Epidermal melanocyte (primary cell): Measurements from ENCODE around the gene TPR.
A peak's percentile ranks its signal among the peaks of the same experiment; 100 is the strongest.

ENCODE experiments used
- DNase-seq: peaks from one replicate; pipeline ENCODE4 v3.0.0; 2011; ENCODE audit warnings: low spot score; ENCODE audit not compliant: insufficient read length

TPR gene

GRCh38 chr1:186327331-186327730 lies 47.7 kb downstream of the TPR start:
- DNase-seq, result no peak

GRCh38 chr1:186326009-186326408 lies 49.0 kb downstream of the TPR start:
- no peak for DNase-seq

GRCh38 chr1:186325239-186325638 lies 49.8 kb downstream of the TPR start:
- DNase-seq, result no peak

GRCh38 chr1:186323865-186324264 lies 51.2 kb downstream of the TPR start:
- no peak for DNase-seq

GRCh38 chr1:186315570-186315969 lies 59.5 kb downstream of the TPR start:
- DNase-seq, result no peak

GRCh38 chr1:186311375-186312051 lies 63.5 kb downstream of the TPR start:
- no peak for DNase-seq

GRCh38 chr1:186310307-186310706 lies 64.7 kb downstream of the TPR start:
- no peak for DNase-seq

- DNase-seq, result no peak
Measured at GRCh38 chr1:186308264-186309060, 66.6 kb downstream of the TPR start.

GRCh38 chr1:186307445-186307844 lies 67.6 kb downstream of the TPR start:
- DNase-seq, result no peak

GRCh38 chr1:186306533-186306932 lies 68.5 kb downstream of the TPR start:
- no peak for DNase-seq

- peak; percentile 33 for DNase-seq
Measured at GRCh38 chr1:186304982-186305949, 69.8 kb downstream of the TPR start.

GRCh38 chr1:186303911-186304310 lies 71.1 kb downstream of the TPR start:
- no peak for DNase-seq

GRCh38 chr1:186302381-186302920 lies 72.6 kb downstream of the TPR start:
- no peak for DNase-seq

GRCh38 chr1:186301448-186301847 lies 73.6 kb downstream of the TPR start:
- DNase-seq, result no peak

- no peak for DNase-seq
Measured at GRCh38 chr1:186300056-186300455, 75.0 kb downstream of the TPR start.

- DNase-seq, result no peak
Measured at GRCh38 chr1:186299570-186299969, 75.5 kb downstream of the TPR start.

GRCh38 chr1:186298851-186299250 lies 76.2 kb downstream of the TPR start:
- no peak for DNase-seq

- no peak for DNase-seq
Measured at GRCh38 chr1:186297439-186298045, 77.5 kb downstream of the TPR start.

- DNase-seq, result no peak
Measured at GRCh38 chr1:186295980-186296379, 79.1 kb downstream of the TPR start, which contains the start of gene PRG4. Gene PRG4 (plus strand): TSS chr1:186296279.

GRCh38 chr1:186292875-186293274 lies 82.2 kb downstream of the TPR start:
- no peak for DNase-seq

GRCh38 chr1:186291271-186291670 lies 83.8 kb downstream of the TPR start:
- no peak for DNase-seq
